MCF 10A (cell line): ENCODE data around the gene NPTX1. TPM values are rescaled to one million over a fixed set of nuclear protein-coding genes. Genes with fewer than 3 reads are reported as not detected.

ENCODE experiments used
- BruUV-seq: library from RNA; stranded (reverse); fragments of 400-500 nt; replicated peaks from 2 replicates; lab custom pipeline; 2021; lab: Mats Ljungman, UMichigan
- CTCF ChIA-PET: fragments of 300-600 bp; sonication (Branson Sonifier 250); formaldehyde crosslinking; extraction: SDS; loops from one replicate; lab custom pipeline; 2021; ENCODE audit warnings: antibody characterized with exemption, inconsistent platforms; lab: Yijun Ruan, JAX
- POLR2A ChIA-PET: fragments of 300-600, 350-650 bp; sonication (Branson Sonifier 250); formaldehyde crosslinking; extraction: SDS; loops from one replicate; lab custom pipeline; 2020; ENCODE audit warnings: antibody characterized with exemption, inconsistent platforms; lab: Yijun Ruan, JAX
- DNase-seq: peaks from one replicate; pipeline ENCODE4 v3.0.0-alpha.2; 2018; ENCODE audit not compliant: unreplicated experiment
- H3K27ac Mint-ChIP-seq: one replicate; pipeline ENCODE4 v1.8.0; 2022; ENCODE audit warnings: mild to moderate bottlenecking, low read depth, mixed read lengths; ENCODE audit not compliant: unreplicated experiment
- H3K27me3 Mint-ChIP-seq: one replicate; pipeline ENCODE4 v1.8.0; 2022; ENCODE audit warnings: mixed read lengths; ENCODE audit not compliant: insufficient read depth, unreplicated experiment
- H3K36me3 Mint-ChIP-seq: one replicate; pipeline ENCODE4 v1.8.0; 2022; ENCODE audit warnings: mild to moderate bottlenecking, moderate library complexity, mixed read lengths; ENCODE audit not compliant: insufficient read depth, unreplicated experiment
- H3K4me1 Mint-ChIP-seq: one replicate; pipeline ENCODE4 v1.8.0; 2022; ENCODE audit warnings: mixed read lengths; ENCODE audit not compliant: insufficient read depth, unreplicated experiment
- H3K4me3 Mint-ChIP-seq: one replicate; pipeline ENCODE4 v1.8.0; 2022; ENCODE audit warnings: mild to moderate bottlenecking, moderate library complexity, mixed read lengths; ENCODE audit not compliant: unreplicated experiment
- H3K9me3 Mint-ChIP-seq: one replicate; pipeline ENCODE4 v1.8.0; 2022; ENCODE audit warnings: mixed read lengths; ENCODE audit not compliant: unreplicated experiment
- CTCF ChIP-seq: fragments of 200-600 bp; IDR thresholded peaks from one replicate; pipeline ENCODE4 v1.8.0; 2022; ENCODE audit warnings: antibody characterized with exemption, mild to moderate bottlenecking; ENCODE audit not compliant: unreplicated experiment
- intact Hi-C: fragments of 100-400 bp; cut with micrococcal nuclease; formaldehyde crosslinking; loops from 2 replicates; pipeline ENCODE4 v1.14.1; 2022
- total RNA-seq: library from RNA; stranded (reverse); gene quantifications from 2 replicates; pipeline ENCODE4 v1.2.3, GENCODE V29; 2022

The NPTX1 gene
- total RNA-seq, 1 experiment from 2014 or later = not detected

- no peak for TF ChIP-seq CTCF
- Mint-ChIP-seq H3K27me3 (peaks cover 13% of the 10 kb centered on the region), H3K4me3 (no peak overlapping the region), H3K9me3 (no peaks in the 10 kb centered on the region), H3K4me1 (peaks cover 4% of the 10 kb centered on the region), H3K27ac (no peak overlapping the region), H3K36me3 (no peaks in the 10 kb centered on the region)
- no TSS peak for BruUV-seq
- CTCF ChIA-PET = no interaction called here
- no peak for DNase-seq
- POLR2A ChIA-PET = no interaction called here
- intact Hi-C loops = no loop called here
Measured at GRCh38 chr17:80459234-80459633, 17.2 kb downstream of the NPTX1 start.

- Mint-ChIP-seq H3K9me3 (no peaks in the 10 kb centered on the region), H3K4me1 (peaks cover 9% of the 10 kb centered on the region), H3K27ac (no peak overlapping the region), H3K27me3 (peaks cover 13% of the 10 kb centered on the region), H3K36me3 (no peaks in the 10 kb centered on the region), H3K4me3 (no peak overlapping the region)
- no peak for DNase-seq
- intact Hi-C loops = no loop called here
- CTCF ChIA-PET = no interaction called here
- no TSS peak for BruUV-seq
- POLR2A ChIA-PET = no interaction called here
- TF ChIP-seq CTCF = no peak
Measured at GRCh38 chr17:80458016-80458415, 18.4 kb downstream of the NPTX1 start.

GRCh38 chr17:80457236-80457856 is 19.1 kb downstream of the NPTX1 start:
- Mint-ChIP-seq H3K9me3 (no peaks in the 10 kb centered on the region), H3K4me3 (no peak overlapping the region), H3K27me3 (peaks cover 13% of the 10 kb centered on the region), H3K36me3 (no peaks in the 10 kb centered on the region), H3K27ac (no peak overlapping the region), H3K4me1 (peaks cover 9% of the 10 kb centered on the region)
- BruUV-seq = no TSS peak
- intact Hi-C loops = no loop called here
- TF ChIP-seq CTCF = no peak
- ChIA-PET POLR2A (interaction anchor here (0.6 to 0.7 kb wide), 2 partner anchors 402 to 740 kb away, joined by 3 read pairs; no protein-coding TSS in a partner anchor), CTCF (no interaction called here)
- no peak for DNase-seq

GRCh38 chr17:80456465-80457235 is 19.8 kb downstream of the NPTX1 start:
- no peak overlapping the region for H3K4me3 Mint-ChIP-seq
- H3K9me3 Mint-ChIP-seq = no peaks in the 10 kb centered on the region
- peaks cover 9% of the 10 kb centered on the region for H3K4me1 Mint-ChIP-seq
- no peaks in the 10 kb centered on the region for H3K36me3 Mint-ChIP-seq
- TF ChIP-seq CTCF = no peak
- no peak for DNase-seq
- POLR2A ChIA-PET = interaction anchor here (0.6 to 2.5 kb wide), 5 partner anchors 42 to 739 kb away, joined by 3 to 19 read pairs (median 3); no protein-coding TSS in a partner anchor
- CTCF ChIA-PET = interaction anchor here (0.9 kb wide), 1 partner anchor 119 kb away, joined by 4 read pairs; no protein-coding TSS in a partner anchor
- H3K27me3 Mint-ChIP-seq = peaks cover 13% of the 10 kb centered on the region
- no peak overlapping the region for H3K27ac Mint-ChIP-seq
- intact Hi-C loops = no loop called here
- BruUV-seq = no TSS peak
